RWPE2 (cell line): ENCODE data around the gene URB1.

Experiments used
- ATAC-seq: fragments of 200-7000 bp; cut with Tn5 transposase; 3 replicates; pipeline ENCODE4 v1.9.1; 2021; ENCODE audit warnings: low read depth
- DNase-seq: peaks from one replicate; pipeline ENCODE4 v3.0.0-alpha.2; 2020; ENCODE audit warnings: low spot score
- H3K27ac ChIP-seq: fragments of 450-650 bp; 2 replicates; pipeline ENCODE4 v1.5.1; 2017; ENCODE audit warnings: mild to moderate bottlenecking; ENCODE audit not compliant: poor library complexity, severe bottlenecking
- H3K27me3 ChIP-seq: fragments of 250-450 bp; sonication (Bioruptor Pico); 2 replicates; pipeline ENCODE4 v1.5.1; 2021; ENCODE audit warnings: mild to moderate bottlenecking, moderate library complexity; ENCODE audit not compliant: insufficient read depth, poor library complexity, severe bottlenecking
- H3K36me3 ChIP-seq: fragments of 250-450 bp; sonication (Bioruptor Pico); 2 replicates; pipeline ENCODE4 v1.5.1; 2020; ENCODE audit warnings: low read depth, mild to moderate bottlenecking, moderate library complexity
- H3K4me1 ChIP-seq: fragments of 250-450 bp; sonication (Bioruptor Pico); 2 replicates; pipeline ENCODE4 v1.5.1; 2021; ENCODE audit warnings: mild to moderate bottlenecking, moderate library complexity; ENCODE audit not compliant: insufficient read depth, poor library complexity, severe bottlenecking
- H3K4me3 ChIP-seq: fragments of 250-450 bp; sonication (Bioruptor Pico); 2 replicates; pipeline ENCODE4 v1.5.1; 2021; ENCODE audit warnings: mild to moderate bottlenecking, moderate library complexity; ENCODE audit not compliant: severe bottlenecking
- H3K9me3 ChIP-seq: fragments of 250-450 bp; sonication (Bioruptor Pico); 2 replicates; pipeline ENCODE4 v1.5.1; 2021; ENCODE audit warnings: mild to moderate bottlenecking, moderate library complexity; ENCODE audit not compliant: severe bottlenecking
- TF ChIP-seq, protein P1 (sequence below): fragments of 450-650 bp; IDR thresholded peaks from one replicate; pipeline ENCODE4 v1.5.1; 2017; ENCODE audit warnings: mild to moderate bottlenecking, moderate library complexity; ENCODE audit not compliant: poor library complexity, severe bottlenecking

Gene URB1

GRCh38 chr21:32340863-32341848 is 51.7 kb downstream of the URB1 start:
- ATAC-seq (no peak), DNase-seq (no peak)
- no peak overlapping the region for H3K27ac ChIP-seq
- TF ChIP-seq, protein P1, sequence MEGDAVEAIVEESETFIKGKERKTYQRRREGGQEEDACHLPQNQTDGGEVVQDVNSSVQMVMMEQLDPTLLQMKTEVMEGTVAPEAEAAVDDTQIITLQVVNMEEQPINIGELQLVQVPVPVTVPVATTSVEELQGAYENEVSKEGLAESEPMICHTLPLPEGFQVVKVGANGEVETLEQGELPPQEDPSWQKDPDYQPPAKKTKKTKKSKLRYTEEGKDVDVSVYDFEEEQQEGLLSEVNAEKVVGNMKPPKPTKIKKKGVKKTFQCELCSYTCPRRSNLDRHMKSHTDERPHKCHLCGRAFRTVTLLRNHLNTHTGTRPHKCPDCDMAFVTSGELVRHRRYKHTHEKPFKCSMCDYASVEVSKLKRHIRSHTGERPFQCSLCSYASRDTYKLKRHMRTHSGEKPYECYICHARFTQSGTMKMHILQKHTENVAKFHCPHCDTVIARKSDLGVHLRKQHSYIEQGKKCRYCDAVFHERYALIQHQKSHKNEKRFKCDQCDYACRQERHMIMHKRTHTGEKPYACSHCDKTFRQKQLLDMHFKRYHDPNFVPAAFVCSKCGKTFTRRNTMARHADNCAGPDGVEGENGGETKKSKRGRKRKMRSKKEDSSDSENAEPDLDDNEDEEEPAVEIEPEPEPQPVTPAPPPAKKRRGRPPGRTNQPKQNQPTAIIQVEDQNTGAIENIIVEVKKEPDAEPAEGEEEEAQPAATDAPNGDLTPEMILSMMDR = no peak
- H3K27me3 ChIP-seq = no peaks in the 10 kb centered on the region
- H3K4me3 ChIP-seq = no peak overlapping the region
- no peaks in the 10 kb centered on the region for H3K9me3 ChIP-seq
- peaks cover 8% of the 10 kb centered on the region for H3K4me1 ChIP-seq
- peaks cover 96% of the 10 kb centered on the region for H3K36me3 ChIP-seq

- H3K27me3 ChIP-seq = no peaks in the 10 kb centered on the region
- H3K36me3 ChIP-seq = peaks cover 96% of the 10 kb centered on the region
- no peak overlapping the region for H3K27ac ChIP-seq
- no peaks in the 10 kb centered on the region for H3K9me3 ChIP-seq
- ATAC-seq (no peak), DNase-seq (no peak)
- H3K4me1 ChIP-seq = peaks cover 8% of the 10 kb centered on the region
- H3K4me3 ChIP-seq = no peak overlapping the region
- TF ChIP-seq, protein P1 = no peak
Observed at GRCh38 chr21:32338209-32338921, 54.4 kb downstream of the URB1 start.

DNA sequence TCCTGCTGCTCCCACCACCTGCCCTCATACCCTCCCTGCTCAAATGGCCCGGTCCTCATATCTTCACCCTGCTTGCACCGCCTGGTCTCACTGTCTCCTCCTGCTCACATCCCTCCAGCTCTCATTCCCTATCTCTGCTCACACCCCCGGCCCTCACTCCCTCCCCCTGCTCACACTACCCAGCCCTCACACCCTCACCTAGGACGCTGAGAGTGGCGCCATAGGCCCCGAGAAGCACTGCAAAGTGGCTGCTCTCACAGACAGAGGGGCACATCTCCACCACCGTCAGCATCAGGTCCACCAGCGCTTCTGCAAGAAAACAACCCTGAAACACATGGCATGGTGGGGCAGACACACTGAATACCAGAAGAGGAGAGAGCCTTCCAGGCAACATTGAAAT is 55.6 kb downstream of the URB1 start:
- Histone ChIP-seq H3K4me3 (no peak overlapping the region), H3K27me3 (no peaks in the 10 kb centered on the region), H3K36me3 (peaks cover 97% of the 10 kb centered on the region)

DNA sequence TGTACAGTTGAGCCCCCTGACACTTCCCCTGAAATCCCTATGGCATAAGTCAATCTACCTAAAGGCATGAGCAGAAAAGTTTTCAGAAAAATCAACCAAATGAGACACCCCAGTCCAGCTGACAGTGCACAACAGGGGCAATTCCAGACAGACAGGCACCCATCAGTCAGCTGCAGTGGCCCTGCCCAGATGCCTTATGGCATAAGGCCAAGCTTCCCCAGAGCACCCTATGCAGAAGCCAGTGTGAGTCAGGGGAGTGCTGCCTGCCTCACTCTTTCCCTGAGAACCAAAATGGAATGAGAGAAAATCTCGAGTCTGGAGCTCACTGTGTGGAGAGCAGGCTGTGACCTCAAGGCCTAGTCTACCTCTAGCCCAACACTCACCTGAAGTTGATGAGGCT is 56.1 kb downstream of the URB1 start:
- H3K36me3 ChIP-seq = peaks cover 97% of the 10 kb centered on the region

More for the DNA sequence above, 55.6 kb downstream of the URB1 start:
- no peak for ATAC-seq
- no peak overlapping the region for H3K27ac ChIP-seq
- TF ChIP-seq, protein P1 = no peak
- no peak for DNase-seq
- peaks cover 8% of the 10 kb centered on the region for H3K4me1 ChIP-seq
- H3K9me3 ChIP-seq = no peaks in the 10 kb centered on the region

More for the DNA sequence above, 56.1 kb downstream of the URB1 start:
- DNase-seq (no peak), ATAC-seq (peak; percentile 32; the same call in 1 of the 3 replicates)
- H3K9me3 ChIP-seq = no peaks in the 10 kb centered on the region
- TF ChIP-seq, protein P1 = no peak
- H3K27ac ChIP-seq = no peak overlapping the region
- H3K4me1 ChIP-seq = peaks cover 8% of the 10 kb centered on the region
- H3K4me3 ChIP-seq = no peak overlapping the region
- no peaks in the 10 kb centered on the region for H3K27me3 ChIP-seq
